DOHH2 (cell line): ENCODE results near the gene EVI2A.
"Not testable (repeated sequence)": the region's sequence is repeated elsewhere in the genome, so short reads cannot be mapped to it uniquely, and the experiment has no call there.

Source experiments
- H3F3A ChIP-seq: fragments of 200-600 bp; sonication (generic), shearing (Covaris generic); 2 replicates; pipeline ENCODE4 v1.6.0; 2016; ENCODE audit warnings: antibody characterized with exemption, mild to moderate bottlenecking; ENCODE audit not compliant: control insufficient read depth, insufficient read depth
- H3K27ac ChIP-seq: fragments of 200-600 bp; sonication (generic); 2 replicates; pipeline ENCODE4 v1.5.1; 2014; ENCODE audit warnings: low read depth, mild to moderate bottlenecking, low read length, moderate library complexity
- H3K27me3 ChIP-seq: fragments of 200-600 bp; sonication (generic); 2 replicates; pipeline ENCODE4 v1.6.1; 2014; ENCODE audit warnings: mild to moderate bottlenecking, low read length, mixed read lengths; ENCODE audit not compliant: control insufficient read depth
- H3K36me3 ChIP-seq: fragments of 200-600 bp; sonication (generic); 2 replicates; pipeline ENCODE4 v1.6.1; 2014; ENCODE audit warnings: mild to moderate bottlenecking, low read length, moderate library complexity, mixed read lengths; ENCODE audit not compliant: control insufficient read depth
- H3K4me1 ChIP-seq: fragments of 200-600 bp; sonication (generic); 2 replicates; pipeline ENCODE4 v1.6.1; 2014; ENCODE audit warnings: mild to moderate bottlenecking, low read length, mixed read lengths; ENCODE audit not compliant: control insufficient read depth
- H3K4me2 ChIP-seq: fragments of 200-600 bp; sonication (generic); 2 replicates; pipeline ENCODE4 v1.6.0; 2014; ENCODE audit warnings: mild to moderate bottlenecking, low read length, moderate library complexity
- H3K4me3 ChIP-seq: fragments of 200-600 bp; sonication (generic); 2 replicates; pipeline ENCODE4 v1.5.1; 2014; ENCODE audit warnings: mild to moderate bottlenecking, low read length, mixed read lengths
- H3K79me2 ChIP-seq: fragments of 200-600 bp; sonication (generic); 2 replicates; pipeline ENCODE4 v1.6.1; 2014; ENCODE audit warnings: mild to moderate bottlenecking, low read length, mixed read lengths; ENCODE audit not compliant: control insufficient read depth
- H3K9me2 ChIP-seq: fragments of 200-600 bp; sonication (generic); replicated peaks from 2 replicates; pipeline ENCODE4 v1.6.1; 2014; ENCODE audit warnings: mild to moderate bottlenecking, low read length, mixed read lengths; ENCODE audit not compliant: control insufficient read depth
- H3K9me3 ChIP-seq: fragments of 200-600 bp; sonication (generic); 2 replicates; pipeline ENCODE4 v1.6.1; 2014; ENCODE audit warnings: antibody characterized with exemption, low read length, mixed read lengths; ENCODE audit not compliant: control insufficient read depth, insufficient read depth
- H4K20me1 ChIP-seq: fragments of 200-600 bp; sonication (generic); 2 replicates; pipeline ENCODE4 v1.6.0; 2014; ENCODE audit warnings: low read depth, mild to moderate bottlenecking, antibody characterized with exemption, low read length, moderate library complexity; ENCODE audit not compliant: control insufficient read depth, insufficient read depth
- CTCF ChIP-seq: fragments of 200-600 bp; sonication (generic); IDR thresholded peaks from one replicate; pipeline ENCODE4 v1.5.1; 2014; ENCODE audit warnings: antibody characterized with exemption, mild to moderate bottlenecking, low read depth, low read length; ENCODE audit not compliant: poor library complexity, severe bottlenecking
- EZH2phosphoT487 ChIP-seq: fragments of 200-600 bp; sonication (generic); IDR thresholded peaks from 2 replicates; pipeline ENCODE4 v1.6.1; 2017; ENCODE audit warnings: borderline replicate concordance, mild to moderate bottlenecking, antibody characterized with exemption, low read length, moderate library complexity, mixed read lengths

The EVI2A gene

GRCh38 chr17:31313982-31314781 is 7.2 kb downstream of the EVI2A start, which contains the start of gene EVI2B:
EVI2B (minus strand) TSS chr17:31314054; CDS start chr17:31305609, 8,445 bp downstream.
- Histone ChIP-seq H3K27ac (peak within 1 kb of the TSS; percentile 97), H3K9me3 (no peaks in the 10 kb centered on the region), H4K20me1 (no peaks in the 10 kb centered on the region), H3K27me3 (no peaks in the 10 kb centered on the region), H3K9me2 (no peaks in the 10 kb centered on the region), H3K4me3 (peak within 1 kb of the TSS; percentile 76), H3K4me2 (peak within 1 kb of the TSS; percentile 88), H3K36me3 (peaks cover 70% of the 10 kb centered on the region), H3K4me1 (peaks cover 76% of the 10 kb centered on the region), H3F3A (peaks cover 76% of the 10 kb centered on the region), H3K79me2 (peaks cover 84% of the 10 kb centered on the region)
- no peak for TF ChIP-seq CTCF
- no peak for TF ChIP-seq EZH2phosphoT487

GRCh38 chr17:31312223-31312622 is 9.2 kb downstream of the EVI2A start:
- H4K20me1 ChIP-seq, H3K27me3 ChIP-seq, H3K9me2 ChIP-seq, H3K9me3 ChIP-seq: not testable (repeated sequence)
- H3F3A ChIP-seq = peaks cover 66% of the 10 kb centered on the region
- peak overlapping the region; percentile 76 for H3K4me3 ChIP-seq
- H3K4me2 ChIP-seq = peak overlapping the region; percentile 88
- H3K36me3 ChIP-seq = peaks cover 71% of the 10 kb centered on the region
- peaks cover 84% of the 10 kb centered on the region for H3K79me2 ChIP-seq
- peaks cover 81% of the 10 kb centered on the region for H3K4me1 ChIP-seq
- H3K27ac ChIP-seq = peak overlapping the region; percentile 97

GRCh38 chr17:31311526-31311925 is 9.9 kb downstream of the EVI2A start:
- Histone ChIP-seq H3K4me3 (peak overlapping the region; percentile 76), H4K20me1 (no peaks in the 10 kb centered on the region), H3K27me3 (no peaks in the 10 kb centered on the region), H3K9me3 (no peaks in the 10 kb centered on the region), H3K27ac (peak overlapping the region; percentile 97), H3K4me2 (peak overlapping the region; percentile 88), H3K4me1 (peaks cover 77% of the 10 kb centered on the region), H3K36me3 (peaks cover 70% of the 10 kb centered on the region), H3K9me2 (no peaks in the 10 kb centered on the region), H3F3A (peaks cover 66% of the 10 kb centered on the region), H3K79me2 (peaks cover 84% of the 10 kb centered on the region)
- TF ChIP-seq EZH2phosphoT487 (no peak), CTCF (no peak)

- peaks cover 71% of the 10 kb centered on the region for H3K4me1 ChIP-seq
- H3K4me3 ChIP-seq = peak overlapping the region; percentile 76
- peaks cover 62% of the 10 kb centered on the region for H3F3A ChIP-seq
- H3K79me2 ChIP-seq = peaks cover 82% of the 10 kb centered on the region
- H3K4me2 ChIP-seq = peak overlapping the region; percentile 88
- TF ChIP-seq CTCF (no peak), EZH2phosphoT487 (no peak)
- no peaks in the 10 kb centered on the region for H4K20me1 ChIP-seq
- peak overlapping the region; percentile 97 for H3K27ac ChIP-seq
- no peaks in the 10 kb centered on the region for H3K27me3 ChIP-seq
- H3K9me3 ChIP-seq = no peaks in the 10 kb centered on the region
- peaks cover 67% of the 10 kb centered on the region for H3K36me3 ChIP-seq
- no peaks in the 10 kb centered on the region for H3K9me2 ChIP-seq
Observed at GRCh38 chr17:31310886-31311285, 10.5 kb downstream of the EVI2A start.
